GM19351 (cell line): ENCODE results near the gene PPP3R1.

Experiments
- ATAC-seq: cut with Tn5 transposase; IDR thresholded peaks from one replicate; pipeline ENCODE4 v1.9.1; 2021; ENCODE audit warnings: mild to moderate bottlenecking, moderate library complexity; ENCODE audit not compliant: unreplicated experiment

Gene PPP3R1

GRCh38 chr2:68263632-68264031, 11.3 kb upstream of the PPP3R1 start:
- ATAC-seq = no peak

- ATAC-seq = no peak
These were observed 6.5 kb upstream of the PPP3R1 start for GRCh38 chr2:68258851-68259250.

GRCh38 chr2:68256093-68256450, 3.7 kb upstream of the PPP3R1 start:
- no peak for ATAC-seq

GRCh38 chr2:68253219-68254068, 1.1 kb upstream of the PPP3R1 start:
- ATAC-seq = no peak

GRCh38 chr2:68251855-68252399, 405 bp downstream of the PPP3R1 start:
- ATAC-seq = peak; percentile 2

GRCh38 chr2:68251187-68251854, 1.0 kb downstream of the PPP3R1 start:
- ATAC-seq = peak; percentile 52

GRCh38 chr2:68250652-68251186, 1.6 kb downstream of the PPP3R1 start:
- ATAC-seq = no peak

- ATAC-seq = no peak
These were observed 2.1 kb downstream of the PPP3R1 start for GRCh38 chr2:68250196-68250595.

GRCh38 chr2:68248806-68249205, 3.5 kb downstream of the PPP3R1 start:
- ATAC-seq = no peak

- no peak for ATAC-seq
These were observed 4.0 kb downstream of the PPP3R1 start for GRCh38 chr2:68248361-68248760.

GRCh38 chr2:68246396-68246795, 5.9 kb downstream of the PPP3R1 start:
- no peak for ATAC-seq

- no peak for ATAC-seq
These were observed 6.7 kb downstream of the PPP3R1 start for GRCh38 chr2:68245672-68246071.

- no peak for ATAC-seq
These were observed 7.3 kb downstream of the PPP3R1 start for GRCh38 chr2:68245066-68245465.

GRCh38 chr2:68244456-68244855, 7.9 kb downstream of the PPP3R1 start:
- ATAC-seq = no peak

GRCh38 chr2:68241732-68242131, 10.6 kb downstream of the PPP3R1 start:
- no peak for ATAC-seq

- no peak for ATAC-seq
These were observed 11.9 kb downstream of the PPP3R1 start for GRCh38 chr2:68240446-68240845.

- no peak for ATAC-seq
These were observed 13.1 kb downstream of the PPP3R1 start for GRCh38 chr2:68238955-68239822.

GRCh38 chr2:68237976-68238580, 14.3 kb downstream of the PPP3R1 start:
- no peak for ATAC-seq

GRCh38 chr2:68237404-68237803, 14.9 kb downstream of the PPP3R1 start:
- ATAC-seq = no peak

- no peak for ATAC-seq
These were observed 15.5 kb downstream of the PPP3R1 start for GRCh38 chr2:68236876-68237275.
